ENCODE measurements around the gene RPS23. TPM values are rescaled to one million over a fixed set of nuclear protein-coding genes. Genes with fewer than 3 reads are reported as not detected.
"Not testable (repeated sequence)": the region's sequence is repeated elsewhere in the genome, so short reads cannot be mapped to it uniquely, and the experiment has no call there.

Gene RPS23
- total RNA-seq, 3 donors from 2014 or later = 3,055 to 5,353 (median 4,143) TPM

- Histone ChIP-seq H3K27ac (no peak overlapping the region), H3K4me1 (no peaks in the 10 kb centered on the region), H3K27me3 (no peaks in the 10 kb centered on the region), H3K9me3 (no peaks in the 10 kb centered on the region), H3K4me3 (no peak overlapping the region), H3K36me3 (no peaks in the 10 kb centered on the region)
- intact Hi-C loops (cut with DNase I; ENCODE audit: low total_unique reads) = no loop called here
- TF ChIP-seq CTCF (IDR thresholded peaks at IDR 0.05) (no peak), POLR2AphosphoS5 (IDR thresholded peaks at IDR 0.05) (no peak), POLR2A (IDR thresholded peaks at IDR 0.05) (no peak)
- no peak for DNase-seq (ENCODE audit: low spot score in 2 of 2)
Measured at GRCh38 chr5:82274343-82275211, 3.6 kb downstream of the RPS23 start.

- H3K27me3 ChIP-seq; H3K27ac ChIP-seq; H3K4me1 ChIP-seq; intact Hi-C loops (cut with DNase I; ENCODE audit: low total_unique reads); H3K4me3 ChIP-seq; H3K9me3 ChIP-seq; H3K36me3 ChIP-seq; DNase-seq (ENCODE audit: low spot score in 2 of 2): not testable (repeated sequence)
Measured at GRCh38 chr5:82273426-82273825, 4.7 kb downstream of the RPS23 start.

GRCh38 chr5:82272571-82273356 is 5.4 kb downstream of the RPS23 start:
- intact Hi-C loops (cut with DNase I; ENCODE audit: low total_unique reads); H3K4me3 ChIP-seq; H3K27ac ChIP-seq; H3K36me3 ChIP-seq; DNase-seq (ENCODE audit: low spot score in 2 of 2); H3K27me3 ChIP-seq; H3K9me3 ChIP-seq; H3K4me1 ChIP-seq: not testable (repeated sequence)

GRCh38 chr5:82269363-82269762 is 8.8 kb downstream of the RPS23 start:
- H3K4me1 ChIP-seq; DNase-seq (ENCODE audit: low spot score in 2 of 2); H3K27me3 ChIP-seq; H3K4me3 ChIP-seq; intact Hi-C loops (cut with DNase I; ENCODE audit: low total_unique reads); H3K27ac ChIP-seq; H3K36me3 ChIP-seq: not testable (repeated sequence)
- H3K9me3 ChIP-seq = peaks cover 4 to 13% of the 10 kb centered on the region in 2 donors

- H3K27ac ChIP-seq; H3K36me3 ChIP-seq; intact Hi-C loops (cut with DNase I; ENCODE audit: low total_unique reads); H3K27me3 ChIP-seq; DNase-seq (ENCODE audit: low spot score in 2 of 2); H3K4me1 ChIP-seq; H3K4me3 ChIP-seq: not testable (repeated sequence)
- H3K9me3 ChIP-seq = peaks cover 4 to 13% of the 10 kb centered on the region in 2 donors
Measured at GRCh38 chr5:82267297-82267933, 10.7 kb downstream of the RPS23 start.

- Histone ChIP-seq H3K36me3 (no peaks in the 10 kb centered on the region), H3K9me3 (peaks cover 4 to 13% of the 10 kb centered on the region in 2 donors), H3K27ac (no peak overlapping the region), H3K27me3 (no peaks in the 10 kb centered on the region), H3K4me3 (no peak overlapping the region), H3K4me1 (no peaks in the 10 kb centered on the region)
- intact Hi-C loops (cut with DNase I; ENCODE audit: low total_unique reads) = no loop called here
- TF ChIP-seq POLR2A (IDR thresholded peaks at IDR 0.05) = no peak
- TF ChIP-seq CTCF (IDR thresholded peaks at IDR 0.05) = no peak
- no peak for TF ChIP-seq POLR2AphosphoS5 (IDR thresholded peaks at IDR 0.05)
- DNase-seq (ENCODE audit: low spot score in 2 of 2) = no peak
Measured at GRCh38 chr5:82265047-82265446, 13.1 kb downstream of the RPS23 start.
